ENCODE results near the gene AHNAK. TPM values are rescaled to one million over a fixed set of nuclear protein-coding genes. Genes with fewer than 3 reads are reported as not detected.

Gene AHNAK
- total and polyA plus RNA-seq, 2 donors (not counting 1 experiment from before 2014, with no cell fraction given), result 220 to 762 TPM

DNA sequence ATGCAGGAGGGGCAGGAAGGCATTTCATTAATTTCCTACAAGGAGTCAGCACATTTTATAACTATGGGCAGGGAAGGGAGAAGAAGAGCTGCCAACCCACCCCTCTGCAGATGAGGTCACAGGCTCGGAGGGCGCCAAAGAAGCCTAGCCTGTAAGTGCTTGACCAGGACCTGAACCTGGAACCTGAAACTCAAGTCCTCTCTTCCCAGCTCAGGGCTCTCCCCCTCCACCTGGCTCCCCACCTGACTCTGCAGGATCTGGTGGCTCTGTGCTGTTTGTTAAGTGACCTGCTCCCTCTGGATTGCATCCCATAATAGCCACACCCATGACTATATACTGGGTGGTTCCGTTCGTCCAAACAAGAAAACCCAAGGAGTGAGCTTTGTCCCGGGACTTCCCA lies 100.5 kb downstream of the AHNAK start:
- no peaks in the 10 kb centered on the region for H3K9me3 ChIP-seq (ENCODE audit: control insufficient read depth, insufficient read depth, low read depth, low read length)
- no peaks in the 10 kb centered on the region for H3K36me3 ChIP-seq (ENCODE audit: control insufficient read depth, insufficient read depth, low read length)
- no peaks in the 10 kb centered on the region for H3K79me2 ChIP-seq (ENCODE audit: control insufficient read depth, insufficient read depth, low read length)
- no peak overlapping the region for H3K4me3 ChIP-seq (replicated peaks in 1 of 4; ENCODE audit: control extremely low read depth in 1 of 4, insufficient read depth in 1 of 4, low read depth in 3 of 4, low read length in 4 of 4)
- no peak overlapping the region for H3K4me2 ChIP-seq (ENCODE audit: extremely low read depth, insufficient read depth, low read length)
- H3K4me1 ChIP-seq (ENCODE audit: control insufficient read depth, extremely low read depth, insufficient read depth, low read length), result peaks cover 17% of the 10 kb centered on the region
- no peak for DNase-seq (ENCODE audit: low read depth in 2 of 2)
- H4K20me1 ChIP-seq (ENCODE audit: control insufficient read depth, extremely low read depth, insufficient read depth, low read length), result no peaks in the 10 kb centered on the region
- H2AFZ ChIP-seq (ENCODE audit: low read length), result no peak overlapping the region
- no peak for TF ChIP-seq EZH2 (IDR thresholded peaks at IDR 0.05; ENCODE audit: low read length, missing control alignments)
- TF ChIP-seq, protein P1, sequence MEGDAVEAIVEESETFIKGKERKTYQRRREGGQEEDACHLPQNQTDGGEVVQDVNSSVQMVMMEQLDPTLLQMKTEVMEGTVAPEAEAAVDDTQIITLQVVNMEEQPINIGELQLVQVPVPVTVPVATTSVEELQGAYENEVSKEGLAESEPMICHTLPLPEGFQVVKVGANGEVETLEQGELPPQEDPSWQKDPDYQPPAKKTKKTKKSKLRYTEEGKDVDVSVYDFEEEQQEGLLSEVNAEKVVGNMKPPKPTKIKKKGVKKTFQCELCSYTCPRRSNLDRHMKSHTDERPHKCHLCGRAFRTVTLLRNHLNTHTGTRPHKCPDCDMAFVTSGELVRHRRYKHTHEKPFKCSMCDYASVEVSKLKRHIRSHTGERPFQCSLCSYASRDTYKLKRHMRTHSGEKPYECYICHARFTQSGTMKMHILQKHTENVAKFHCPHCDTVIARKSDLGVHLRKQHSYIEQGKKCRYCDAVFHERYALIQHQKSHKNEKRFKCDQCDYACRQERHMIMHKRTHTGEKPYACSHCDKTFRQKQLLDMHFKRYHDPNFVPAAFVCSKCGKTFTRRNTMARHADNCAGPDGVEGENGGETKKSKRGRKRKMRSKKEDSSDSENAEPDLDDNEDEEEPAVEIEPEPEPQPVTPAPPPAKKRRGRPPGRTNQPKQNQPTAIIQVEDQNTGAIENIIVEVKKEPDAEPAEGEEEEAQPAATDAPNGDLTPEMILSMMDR (conservative IDR thresholded peaks at IDR 0.05 in 1 of 2, IDR thresholded peaks at IDR 0.05 in 1 of 2; ENCODE audit: low read depth in 1 of 2, low read length in 2 of 2), result no peak
- H3K27me3 ChIP-seq (ENCODE audit: control insufficient read depth, insufficient read depth, low read length), result no peaks in the 10 kb centered on the region
- no peak overlapping the region for H3K27ac ChIP-seq (ENCODE audit: insufficient read depth, low read length)
- H3K9ac ChIP-seq (ENCODE audit: insufficient read depth, low read length), result no peak overlapping the region

GRCh38 chr11:62445314-62445740 lies 101.3 kb downstream of the AHNAK start:
- Histone ChIP-seq H4K20me1 (ENCODE audit: control insufficient read depth, extremely low read depth, insufficient read depth, low read length) (no peaks in the 10 kb centered on the region), H3K79me2 (ENCODE audit: control insufficient read depth, insufficient read depth, low read length) (no peaks in the 10 kb centered on the region), H3K4me3 (replicated peaks in 1 of 4; ENCODE audit: control extremely low read depth in 1 of 4, insufficient read depth in 1 of 4, low read depth in 3 of 4, low read length in 4 of 4) (no peak overlapping the region), H3K4me2 (ENCODE audit: extremely low read depth, insufficient read depth, low read length) (no peak overlapping the region), H2AFZ (ENCODE audit: low read length) (no peak overlapping the region), H3K27me3 (ENCODE audit: control insufficient read depth, insufficient read depth, low read length) (no peaks in the 10 kb centered on the region), H3K4me1 (ENCODE audit: control insufficient read depth, extremely low read depth, insufficient read depth, low read length) (peaks cover 21% of the 10 kb centered on the region), H3K36me3 (ENCODE audit: control insufficient read depth, insufficient read depth, low read length) (no peaks in the 10 kb centered on the region), H3K27ac (ENCODE audit: insufficient read depth, low read length) (peak overlapping the region; percentile 92), H3K9ac (ENCODE audit: insufficient read depth, low read length) (no peak overlapping the region), H3K9me3 (ENCODE audit: control insufficient read depth, insufficient read depth, low read depth, low read length) (no peaks in the 10 kb centered on the region)
- TF ChIP-seq, protein P1 (conservative IDR thresholded peaks at IDR 0.05 in 1 of 2, IDR thresholded peaks at IDR 0.05 in 1 of 2; ENCODE audit: low read depth in 1 of 2, low read length in 2 of 2), result no peak
- TF ChIP-seq EZH2 (IDR thresholded peaks at IDR 0.05; ENCODE audit: low read length, missing control alignments), result no peak
- peak; percentile 70 to 80 for DNase-seq (ENCODE audit: low read depth in 2 of 2)

DNA sequence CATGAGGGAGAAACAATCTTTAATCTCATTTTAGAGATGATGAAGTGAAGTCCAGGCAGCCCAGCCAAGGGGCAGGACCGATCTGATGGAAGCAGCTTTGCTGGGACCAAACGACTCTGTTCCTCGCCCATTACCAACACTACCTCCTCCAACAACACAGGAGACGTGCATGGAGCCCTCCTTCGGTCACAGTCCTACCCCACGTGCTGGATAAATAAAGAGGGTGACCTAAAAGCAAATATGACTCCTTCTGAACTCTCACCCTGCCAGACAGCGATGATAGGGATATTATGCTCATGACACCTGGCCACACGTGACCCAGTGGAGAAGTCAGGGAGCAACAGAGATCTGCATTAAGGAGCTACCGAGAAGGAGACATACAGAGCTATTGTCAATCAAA lies 101.8 kb downstream of the AHNAK start:
- H3K36me3 ChIP-seq (ENCODE audit: control insufficient read depth, insufficient read depth, low read length), result no peaks in the 10 kb centered on the region
- H3K4me3 ChIP-seq (replicated peaks in 1 of 4; ENCODE audit: control extremely low read depth in 1 of 4, insufficient read depth in 1 of 4, low read depth in 3 of 4, low read length in 4 of 4), result peak overlapping the region in 3 of 4 experiments; percentile 18 to 58 (median 23)
- H3K27me3 ChIP-seq (ENCODE audit: control insufficient read depth, insufficient read depth, low read length), result no peaks in the 10 kb centered on the region
- H3K4me1 ChIP-seq (ENCODE audit: control insufficient read depth, extremely low read depth, insufficient read depth, low read length), result peaks cover 24% of the 10 kb centered on the region
- H3K9ac ChIP-seq (ENCODE audit: insufficient read depth, low read length), result peak overlapping the region; percentile 46
- TF ChIP-seq, protein P1 (conservative IDR thresholded peaks at IDR 0.05 in 1 of 2, IDR thresholded peaks at IDR 0.05 in 1 of 2; ENCODE audit: low read depth in 1 of 2, low read length in 2 of 2), result no peak
- no peak for TF ChIP-seq EZH2 (IDR thresholded peaks at IDR 0.05; ENCODE audit: low read length, missing control alignments)
- H3K27ac ChIP-seq (ENCODE audit: insufficient read depth, low read length), result peak overlapping the region; percentile 92
- H2AFZ ChIP-seq (ENCODE audit: low read length), result peak overlapping the region; percentile 90
- H3K9me3 ChIP-seq (ENCODE audit: control insufficient read depth, insufficient read depth, low read depth, low read length), result no peaks in the 10 kb centered on the region
- H4K20me1 ChIP-seq (ENCODE audit: control insufficient read depth, extremely low read depth, insufficient read depth, low read length), result no peaks in the 10 kb centered on the region
- DNase-seq (ENCODE audit: low read depth in 2 of 2), result no peak
- peak overlapping the region; percentile 90 for H3K4me2 ChIP-seq (ENCODE audit: extremely low read depth, insufficient read depth, low read length)
- no peaks in the 10 kb centered on the region for H3K79me2 ChIP-seq (ENCODE audit: control insufficient read depth, insufficient read depth, low read length)

Measured in fibroblast of lung (primary cell).